GM19099 (cell line): ENCODE results near the gene PCDH15.

Source experiments
- POLR2A ChIP-seq: IDR thresholded peaks from 3 replicates; pipeline ENCODE4 v1.6.1; 2011; ENCODE audit warnings: low read depth; ENCODE audit not compliant: insufficient read length; ENCODE audit errors: extremely low read depth

PCDH15 gene

GRCh38 chr10:54372179-54372578 lies 428.9 kb downstream of the PCDH15 start:
- no peak for TF ChIP-seq POLR2A

GRCh38 chr10:54368984-54369383 lies 432.0 kb downstream of the PCDH15 start:
- TF ChIP-seq POLR2A = no peak

GRCh38 chr10:54363390-54363789 lies 437.6 kb downstream of the PCDH15 start:
- no peak for TF ChIP-seq POLR2A

- TF ChIP-seq POLR2A = no peak
Observed at GRCh38 chr10:54342058-54342457, 459.0 kb downstream of the PCDH15 start.

GRCh38 chr10:54335296-54335695 lies 465.7 kb downstream of the PCDH15 start:
- no peak for TF ChIP-seq POLR2A

GRCh38 chr10:54319341-54319740 lies 481.7 kb downstream of the PCDH15 start:
- TF ChIP-seq POLR2A = no peak

GRCh38 chr10:54318470-54318869 lies 482.6 kb downstream of the PCDH15 start:
- no peak for TF ChIP-seq POLR2A

- TF ChIP-seq POLR2A = no peak
Observed at GRCh38 chr10:54314430-54314829, 486.6 kb downstream of the PCDH15 start.

- no peak for TF ChIP-seq POLR2A
Observed at GRCh38 chr10:54284526-54285193, 516.4 kb downstream of the PCDH15 start.

GRCh38 chr10:54282012-54282411 lies 519.0 kb downstream of the PCDH15 start:
- no peak for TF ChIP-seq POLR2A

GRCh38 chr10:54266395-54266794 lies 534.6 kb downstream of the PCDH15 start:
- no peak for TF ChIP-seq POLR2A

GRCh38 chr10:54262726-54263125 lies 538.3 kb downstream of the PCDH15 start:
- TF ChIP-seq POLR2A = no peak

- TF ChIP-seq POLR2A = no peak
Observed at GRCh38 chr10:54259104-54259503, 541.9 kb downstream of the PCDH15 start.

GRCh38 chr10:54234832-54235231 lies 566.2 kb downstream of the PCDH15 start:
- no peak for TF ChIP-seq POLR2A

- TF ChIP-seq POLR2A = no peak
Observed at GRCh38 chr10:54203401-54203800, 597.6 kb downstream of the PCDH15 start.

GRCh38 chr10:54198051-54198450 lies 603.0 kb downstream of the PCDH15 start:
- TF ChIP-seq POLR2A = no peak

- no peak for TF ChIP-seq POLR2A
Observed at GRCh38 chr10:54194806-54195205, 606.2 kb downstream of the PCDH15 start.
